IPS-18a (cell line): ENCODE measurements around the gene GALNT8.

ENCODE experiments used
- H3K27ac ChIP-seq: one replicate; pipeline ENCODE4 v1.5.1; 2013; ENCODE audit warnings: low read length
- H3K27me3 ChIP-seq: one replicate; pipeline ENCODE4 v1.6.1; 2013; ENCODE audit warnings: mild to moderate bottlenecking, low read length; ENCODE audit not compliant: control insufficient read depth, insufficient read depth
- H3K36me3 ChIP-seq: one replicate; pipeline ENCODE4 v1.6.1; 2013; ENCODE audit warnings: low read depth, low read length; ENCODE audit not compliant: control insufficient read depth
- H3K4me1 ChIP-seq: one replicate; pipeline ENCODE4 v1.6.1; 2013; ENCODE audit warnings: low read depth, low read length; ENCODE audit not compliant: control insufficient read depth
- H3K4me3 ChIP-seq: one replicate; pipeline ENCODE4 v1.5.1; 2013; ENCODE audit warnings: low read length
- H3K9ac ChIP-seq: one replicate; pipeline ENCODE4 v1.6.1; 2013; ENCODE audit warnings: mild to moderate bottlenecking, low read length, moderate library complexity
- H3K9me3 ChIP-seq: one replicate; pipeline ENCODE4 v1.6.1; 2013; ENCODE audit warnings: low read depth, low read length; ENCODE audit not compliant: control insufficient read depth

GALNT8 gene

DNA sequence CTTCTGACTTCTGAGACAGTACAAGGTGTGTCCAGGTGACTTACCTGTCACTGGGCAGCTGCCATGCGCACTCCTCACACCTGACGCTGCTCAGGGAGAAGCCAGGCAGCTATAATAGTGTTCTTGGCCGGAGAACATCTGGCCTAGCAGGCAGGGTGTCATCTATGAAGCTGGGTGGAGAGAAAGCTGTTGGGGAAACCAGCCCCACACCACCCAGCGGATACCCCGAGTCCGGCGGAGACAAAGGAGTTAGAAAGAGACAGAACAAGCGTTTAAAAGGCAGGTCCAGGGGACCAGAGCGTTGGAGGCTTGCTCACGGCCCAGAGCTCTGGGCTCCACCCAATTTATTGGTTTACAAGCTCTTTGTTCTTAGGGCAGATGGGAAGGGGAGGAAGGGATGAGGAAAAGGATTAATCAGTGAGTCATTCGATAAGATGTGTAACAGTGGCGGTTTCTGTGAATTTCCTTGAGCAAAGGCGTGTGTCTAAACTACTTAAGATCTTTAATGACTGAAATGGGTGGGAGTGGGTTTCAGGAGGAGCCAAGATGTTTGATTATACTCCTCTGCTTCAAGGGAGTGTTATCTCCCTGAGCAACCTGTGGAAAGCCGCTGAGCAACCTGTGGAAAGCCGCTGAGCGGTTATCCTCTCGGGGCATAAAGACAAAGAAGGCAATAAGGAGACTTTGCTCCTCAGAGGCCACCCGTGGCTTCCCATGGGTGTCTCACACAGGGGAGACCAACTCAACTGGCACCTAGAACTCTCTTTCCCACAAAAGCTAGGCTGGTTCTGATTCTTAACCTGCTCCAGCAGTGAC is at the start of gene GALNT8:
Gene GALNT8, plus strand, starts transcription at position 580 of the 816 bp plus-strand sequence. CDS start 278 bp downstream, outside the sequence.
- Histone ChIP-seq H3K36me3 (no peaks in the 10 kb centered on the region), H3K4me1 (peaks cover 38% of the 10 kb centered on the region), H3K4me3 (peak within 1 kb of the TSS; percentile 6), H3K27ac (peak within 1 kb of the TSS; percentile 72), H3K27me3 (no peaks in the 10 kb centered on the region), H3K9ac (peak within 1 kb of the TSS; percentile 9), H3K9me3 (no peaks in the 10 kb centered on the region)

GRCh38 chr12:4679711-4680110 is 40.5 kb upstream of the GALNT8 start:
- H3K9ac ChIP-seq, result no peak overlapping the region
- peaks cover 28% of the 10 kb centered on the region for H3K36me3 ChIP-seq
- no peak overlapping the region for H3K4me3 ChIP-seq
- H3K4me1 ChIP-seq, result no peaks in the 10 kb centered on the region
- H3K27me3 ChIP-seq, result no peaks in the 10 kb centered on the region
- H3K9me3 ChIP-seq, result no peaks in the 10 kb centered on the region
- no peak overlapping the region for H3K27ac ChIP-seq

DNA sequence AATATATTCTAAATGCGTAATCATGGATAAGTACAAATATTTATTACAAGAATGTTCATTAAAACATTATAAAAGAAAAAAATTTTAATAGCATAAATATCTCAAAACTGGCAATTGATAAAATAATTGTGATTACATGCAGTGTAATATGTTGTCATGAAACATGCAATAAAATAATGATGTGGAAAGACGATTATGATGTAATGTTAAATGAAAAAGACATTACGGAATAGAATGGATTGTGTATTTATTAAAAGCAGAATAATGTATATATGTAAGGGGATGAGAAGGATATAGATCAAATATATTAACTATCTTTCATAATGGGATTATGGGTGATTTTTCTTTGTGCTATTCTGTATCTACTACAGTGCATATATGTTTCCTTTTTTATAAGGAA is 38.5 kb upstream of the GALNT8 start:
- Histone ChIP-seq H3K27ac (no peak overlapping the region), H3K9ac (no peak overlapping the region), H3K36me3 (peaks cover 43% of the 10 kb centered on the region), H3K4me1 (no peaks in the 10 kb centered on the region), H3K4me3 (no peak overlapping the region), H3K27me3 (no peaks in the 10 kb centered on the region), H3K9me3 (no peaks in the 10 kb centered on the region)

- H3K9me3 ChIP-seq, result no peaks in the 10 kb centered on the region
- H3K9ac ChIP-seq, result no peak overlapping the region
- peaks cover 54% of the 10 kb centered on the region for H3K36me3 ChIP-seq
- no peak overlapping the region for H3K27ac ChIP-seq
- H3K27me3 ChIP-seq, result no peaks in the 10 kb centered on the region
- H3K4me1 ChIP-seq, result no peaks in the 10 kb centered on the region
- no peak overlapping the region for H3K4me3 ChIP-seq
Measured at GRCh38 chr12:4685317-4685716, 34.9 kb upstream of the GALNT8 start.

GRCh38 chr12:4690760-4691159 is 29.4 kb upstream of the GALNT8 start:
- H3K9ac ChIP-seq, result no peak overlapping the region
- H3K4me3 ChIP-seq, result no peak overlapping the region
- H3K36me3 ChIP-seq, result peaks cover 17% of the 10 kb centered on the region
- H3K27ac ChIP-seq, result no peak overlapping the region
- H3K27me3 ChIP-seq, result no peaks in the 10 kb centered on the region
- H3K9me3 ChIP-seq, result no peaks in the 10 kb centered on the region
- no peaks in the 10 kb centered on the region for H3K4me1 ChIP-seq

GRCh38 chr12:4700621-4701026 is 19.6 kb upstream of the GALNT8 start:
- Histone ChIP-seq H3K4me3 (no peak overlapping the region), H3K36me3 (peaks cover 3% of the 10 kb centered on the region), H3K27ac (no peak overlapping the region)

GRCh38 chr12:4701395-4702190 is 18.6 kb upstream of the GALNT8 start:
- Histone ChIP-seq H3K27ac (no peak overlapping the region), H3K4me3 (no peak overlapping the region), H3K9me3 (no peaks in the 10 kb centered on the region), H3K4me1 (no peaks in the 10 kb centered on the region), H3K27me3 (no peaks in the 10 kb centered on the region), H3K36me3 (peaks cover 3% of the 10 kb centered on the region), H3K9ac (no peak overlapping the region)

More at GRCh38 chr12:4700621-4701026, 19.6 kb upstream of the GALNT8 start:
- Histone ChIP-seq H3K9ac (no peak overlapping the region), H3K9me3 (no peaks in the 10 kb centered on the region), H3K27me3 (no peaks in the 10 kb centered on the region), H3K4me1 (no peaks in the 10 kb centered on the region)

DNA sequence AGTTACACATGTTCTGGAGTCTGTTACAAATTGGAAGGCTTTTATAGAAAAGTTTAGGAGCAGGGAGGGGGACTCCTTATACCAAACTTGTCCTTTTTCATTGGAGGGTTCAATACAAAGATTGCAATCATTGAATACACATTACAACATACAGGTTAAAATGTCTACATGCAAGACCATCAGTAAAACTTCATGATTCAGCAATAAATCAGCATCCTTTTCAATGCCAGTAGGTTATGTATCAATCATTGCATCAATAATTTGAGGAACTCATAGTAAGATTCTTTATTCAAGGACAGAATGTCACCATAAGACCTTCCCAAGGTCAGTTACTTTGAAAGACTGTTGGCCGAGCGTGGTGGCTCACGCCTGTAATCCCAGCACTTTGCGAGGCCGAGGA is 16.5 kb upstream of the GALNT8 start:
- H3K27ac ChIP-seq, result no peak overlapping the region
- H3K9ac ChIP-seq, result no peak overlapping the region
- H3K36me3 ChIP-seq, result peaks cover 3% of the 10 kb centered on the region
- no peaks in the 10 kb centered on the region for H3K27me3 ChIP-seq
- no peaks in the 10 kb centered on the region for H3K4me1 ChIP-seq
- H3K4me3 ChIP-seq, result no peak overlapping the region
- no peaks in the 10 kb centered on the region for H3K9me3 ChIP-seq

DNA sequence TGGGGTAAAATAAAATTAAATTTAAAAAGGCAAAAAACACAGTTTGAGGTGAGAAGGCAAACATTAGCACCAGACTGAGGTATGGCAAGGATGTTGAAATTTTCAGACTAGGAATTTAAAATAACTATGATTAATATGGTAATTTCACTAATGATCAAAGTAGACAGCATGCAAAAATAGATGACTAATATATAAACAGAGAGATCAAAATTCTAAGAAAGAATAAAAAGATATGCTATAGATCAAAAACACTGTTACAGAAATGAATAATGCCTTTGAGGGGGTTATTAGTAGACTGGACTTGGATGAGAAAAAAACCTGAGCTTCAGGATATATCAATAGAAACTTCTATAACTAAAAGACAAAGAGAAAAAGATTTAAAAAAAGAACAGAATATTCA is 14.4 kb upstream of the GALNT8 start:
- Histone ChIP-seq H3K9me3 (no peaks in the 10 kb centered on the region), H3K36me3 (peaks cover 3% of the 10 kb centered on the region), H3K9ac (no peak overlapping the region), H3K4me3 (no peak overlapping the region), H3K27me3 (no peaks in the 10 kb centered on the region), H3K27ac (no peak overlapping the region), H3K4me1 (no peaks in the 10 kb centered on the region)

- no peak overlapping the region for H3K27ac ChIP-seq
- H3K27me3 ChIP-seq, result no peaks in the 10 kb centered on the region
- no peak overlapping the region for H3K9ac ChIP-seq
- peaks cover 3% of the 10 kb centered on the region for H3K36me3 ChIP-seq
- no peak overlapping the region for H3K4me3 ChIP-seq
- H3K4me1 ChIP-seq, result no peaks in the 10 kb centered on the region
- H3K9me3 ChIP-seq, result no peaks in the 10 kb centered on the region
Measured at GRCh38 chr12:4707306-4707705, 12.9 kb upstream of the GALNT8 start.

DNA sequence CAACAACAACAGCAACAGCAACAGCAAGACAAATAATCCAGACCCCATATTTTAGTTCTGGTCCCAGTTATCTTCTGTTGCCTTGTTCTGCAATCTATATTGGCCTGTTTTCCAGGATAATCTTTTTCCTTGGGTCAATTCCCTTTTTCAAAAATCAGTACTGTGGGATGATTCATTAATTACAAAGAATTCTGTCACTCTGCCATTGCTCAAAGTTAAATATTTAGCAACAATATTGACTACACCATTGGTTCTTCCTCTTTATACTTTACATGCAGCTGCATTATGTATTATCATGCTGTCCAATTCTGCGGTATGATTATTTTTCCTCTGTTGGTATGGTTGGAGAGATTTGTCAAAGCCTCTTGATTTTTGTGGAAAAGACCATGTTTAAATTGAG is 10.1 kb upstream of the GALNT8 start:
- Histone ChIP-seq H3K27ac (no peak overlapping the region), H3K36me3 (no peaks in the 10 kb centered on the region), H3K27me3 (no peaks in the 10 kb centered on the region), H3K4me3 (no peak overlapping the region), H3K9me3 (no peaks in the 10 kb centered on the region), H3K9ac (no peak overlapping the region), H3K4me1 (no peaks in the 10 kb centered on the region)
